Endothelial cell of umbilical vein (primary cell): Measurements from ENCODE around the gene KCNJ12. TPM values are rescaled to one million over a fixed set of nuclear protein-coding genes. Genes with fewer than 3 reads are reported as not detected.

Source experiments
- BruUV-seq: library from RNA; stranded (reverse); fragments of 400-500 nt; replicated peaks from 2 replicates; lab custom pipeline; 2021; lab: Mats Ljungman, UMichigan
- CTCF ChIA-PET: fragments of 300-600, 350-600 bp; sonication (Branson Sonifier 250); formaldehyde crosslinking; loops from one replicate; lab custom pipeline; 2021; ENCODE audit warnings: antibody characterized with exemption, inconsistent platforms; lab: Charles Lee
- POLR2A ChIA-PET: fragments of 300-600, 350-600 bp; sonication (Branson Sonifier 250); formaldehyde crosslinking; loops from one replicate; lab custom pipeline; 2021; ENCODE audit warnings: antibody characterized with exemption, inconsistent platforms; lab: Charles Lee
- DNase-seq: peaks from one replicate; pipeline ENCODE4 v3.0.0-alpha.2; 2011; ENCODE audit warnings: low read depth, low spot score
- FAIRE-seq: peaks from 2 replicates; lab custom pipeline; 2011; peaks lifted over from hg19 to GRCh38; lab: Jason Lieb, UNC
- H2AFZ ChIP-seq: 2 replicates; pipeline ENCODE4 v1.6.0; 2012; ENCODE audit warnings: low read depth, low read length, control low read depth, inconsistent platforms
- H3K27ac ChIP-seq: 2 replicates; pipeline ENCODE4 v1.5.1; 2011; ENCODE audit warnings: low read depth, mild to moderate bottlenecking, control low read depth, low read length, moderate library complexity; ENCODE audit not compliant: insufficient read depth
- H3K27me3 ChIP-seq, 2 experiments: 2 replicates each; pipeline versions ENCODE4 v1.6.0 to v1.6.1; 2011; ENCODE audit warnings: low read length in 2 of 2, mixed read lengths in 1 of 2; ENCODE audit not compliant: control insufficient read depth in 2 of 2, insufficient read depth in 2 of 2
- H3K36me3 ChIP-seq, 2 experiments: 2 replicates in 1 of 2; 3 replicates in 1 of 2; pipeline ENCODE4 v1.5.1; 2011; ENCODE audit warnings: low read length in 2 of 2, mild to moderate bottlenecking in 1 of 2, moderate library complexity in 1 of 2; ENCODE audit not compliant: control insufficient read depth in 2 of 2, insufficient read depth in 2 of 2; ENCODE audit errors: extremely low read depth in 1 of 2
- H3K4me1 ChIP-seq: 3 replicates; pipeline ENCODE4 v1.5.1; 2011; ENCODE audit warnings: mild to moderate bottlenecking, low read length; ENCODE audit not compliant: control insufficient read depth, insufficient read depth; ENCODE audit errors: extremely low read depth
- H3K4me2 ChIP-seq: 2 replicates; pipeline ENCODE4 v1.6.1; 2011; ENCODE audit warnings: low read length, control low read depth, mixed read lengths; ENCODE audit not compliant: insufficient read depth
- H3K4me3 ChIP-seq, 3 experiments: fragments of 200-600 bp in 1 of 3; sonication (generic), shearing (Covaris generic) in 1 of 3; replicated peaks in 1 of 3; 2 replicates each; pipeline ENCODE4 v1.5.1; 2011 to 2016; ENCODE audit warnings: control low read depth in 3 of 3, low read length in 3 of 3, mild to moderate bottlenecking in 2 of 3, inconsistent platforms in 1 of 3, low read depth in 1 of 3, moderate library complexity in 1 of 3; ENCODE audit not compliant: insufficient read depth in 1 of 3
- H3K79me2 ChIP-seq: 2 replicates; pipeline ENCODE4 v1.6.0; 2012; ENCODE audit warnings: low read length, inconsistent platforms; ENCODE audit not compliant: control insufficient read depth, insufficient read depth
- H3K9ac ChIP-seq: replicated peaks from 2 replicates; pipeline ENCODE3; 2011; ENCODE audit warnings: low read length, control low read depth; ENCODE audit not compliant: insufficient read depth; ENCODE audit errors: extremely low read depth
- H3K9me1 ChIP-seq: replicated peaks from 3 replicates; pipeline ENCODE4 v1.6.0; 2011; ENCODE audit warnings: mild to moderate bottlenecking, low read length; ENCODE audit not compliant: control insufficient read depth, insufficient read depth; ENCODE audit errors: extremely low read depth
- H3K9me3 ChIP-seq: replicated peaks from 2 replicates; pipeline ENCODE4 v1.5.1; 2012; ENCODE audit warnings: low read length, inconsistent platforms; ENCODE audit not compliant: control insufficient read depth, insufficient read depth
- H4K20me1 ChIP-seq: replicated peaks from 2 replicates; pipeline ENCODE3; 2011; ENCODE audit warnings: mild to moderate bottlenecking, low read length; ENCODE audit not compliant: control insufficient read depth, insufficient read depth; ENCODE audit errors: extremely low read depth
- CTCF ChIP-seq, 2 donors: IDR thresholded peaks; 1 replicate in 1 of 2; 2 replicates in 1 of 2; pipeline ENCODE4 v1.5.1; 2011; ENCODE audit warnings: low read length in 2 of 2, mild to moderate bottlenecking in 2 of 2, moderate library complexity in 2 of 2, control low read depth in 1 of 2, inconsistent platforms in 1 of 2, low read depth in 1 of 2; ENCODE audit not compliant: insufficient read depth in 1 of 2; ENCODE audit errors: extremely low read depth in 1 of 2
- EZH2 ChIP-seq: IDR thresholded peaks from 2 replicates; pipeline ENCODE4 v1.6.1; 2012; ENCODE audit warnings: borderline replicate concordance, low read depth, mild to moderate bottlenecking, moderate library complexity, low read length, inconsistent platforms; ENCODE audit not compliant: severe bottlenecking
- FOS ChIP-seq: IDR thresholded peaks from 2 replicates; pipeline ENCODE4 v1.6.1; 2011; ENCODE audit warnings: mild to moderate bottlenecking, low read length, moderate library complexity, borderline replicate concordance; ENCODE audit not compliant: insufficient read depth
- GATA2 ChIP-seq: IDR thresholded peaks from 2 replicates; pipeline ENCODE4 v1.7.0; 2011; ENCODE audit warnings: low read depth, mild to moderate bottlenecking, moderate library complexity, mixed read lengths, low read length; ENCODE audit not compliant: insufficient read length, insufficient read depth
- JUN ChIP-seq: IDR thresholded peaks from 2 replicates; pipeline ENCODE4 v1.6.1; 2011; ENCODE audit warnings: borderline replicate concordance, low read depth; ENCODE audit not compliant: insufficient read length, insufficient read depth
- MAX ChIP-seq: IDR thresholded peaks from 2 replicates; pipeline ENCODE4 v1.6.1; 2011; ENCODE audit not compliant: insufficient read depth, insufficient read length
- MYC ChIP-seq: IDR thresholded peaks from one replicate; pipeline ENCODE4 v1.6.1; 2011; ENCODE audit warnings: mild to moderate bottlenecking, low read depth, low read length
- POLR2A ChIP-seq: IDR thresholded peaks from 2 replicates; pipeline ENCODE4 v1.6.1; 2012; ENCODE audit warnings: low read depth, mild to moderate bottlenecking, control low read depth, low read length
- POLR2AphosphoS5 ChIP-seq: IDR thresholded peaks from 2 replicates; pipeline ENCODE4 v1.6.1; 2012; ENCODE audit warnings: low read depth, mild to moderate bottlenecking, control low read depth, low read length, moderate library complexity; ENCODE audit not compliant: insufficient read depth
- dilution Hi-C: fragments of 300-500 bp; cut with MboI; formaldehyde crosslinking; loops from one replicate; pipeline ENCODE4 v1.15.0; 2019; ENCODE audit warnings: low sequenced_read_pairs; ENCODE audit not compliant: extremely low pct_ligation_motif_present
- intact Hi-C: fragments of 100-400 bp; cut with micrococcal nuclease; formaldehyde crosslinking; loops from one replicate; pipeline ENCODE4 v1.10.0; 2022
- polyA plus RNA-seq, 4 experiments: library from polyadenylated mRNA; depleted of rRNA in 3 of 4; stranded (reverse) in 3 of 4; unstranded in 1 of 4; fragments of >200 nt; gene quantifications; 2 replicates each; pipeline versions ENCODE4 v1.2.1 to v1.2.3, GENCODE V29; 2011 to 2012; ENCODE audit warnings: missing spikeins in 1 of 4
- total RNA-seq: library from RNA; stranded (reverse); gene quantifications from 2 replicates; pipeline ENCODE4 v1.2.3, GENCODE V29; 2021

The KCNJ12 gene
- total and polyA plus RNA-seq, 2 donors (not counting 3 experiments of a cell fraction or from before 2014, with no cell fraction given): 0.19 to 0.44 TPM

GRCh38 chr17:21389394-21389793, 13.2 kb downstream of the KCNJ12 start:
- CTCF ChIA-PET: no interaction called here
- no peak for DNase-seq
- H3K9ac ChIP-seq: no peak overlapping the region
- no peaks in the 10 kb centered on the region for H4K20me1 ChIP-seq
- H2AFZ ChIP-seq: no peak overlapping the region
- FAIRE-seq: no peak
- H3K9me3 ChIP-seq: no peaks in the 10 kb centered on the region
- no peaks in the 10 kb centered on the region for H3K4me1 ChIP-seq
- H3K36me3 ChIP-seq: no peaks in the 10 kb centered on the region
- H3K79me2 ChIP-seq: no peaks in the 10 kb centered on the region
- intact Hi-C loops: no loop called here
- TF ChIP-seq POLR2AphosphoS5 (no peak), FOS (no peak), MAX (no peak), CTCF (IDR thresholded peaks at IDR 0.05; ENCODE audit: extremely low read depth in 1 of 2, insufficient read depth in 1 of 2, low read depth in 1 of 2, low read length in 2 of 2) (no peak), POLR2A (no peak), JUN (no peak), EZH2 (no peak), MYC (no peak), GATA2 (no peak)
- no peak overlapping the region for H3K4me2 ChIP-seq
- no peaks in the 10 kb centered on the region for H3K27me3 ChIP-seq
- POLR2A ChIA-PET: no interaction called here
- no TSS peak for BruUV-seq
- H3K27ac ChIP-seq: no peak overlapping the region
- no peak overlapping the region for H3K4me3 ChIP-seq
- no peaks in the 10 kb centered on the region for H3K9me1 ChIP-seq
- dilution Hi-C loops: no loop called here
